ENCODE data around the gene CDH23. TPM values are rescaled to one million over a fixed set of nuclear protein-coding genes. Genes with fewer than 3 reads are reported as not detected.
A peak's percentile ranks its signal among the peaks of the same experiment; 100 is the strongest.

The CDH23 gene
- total RNA-seq, 1 experiment from 2014 or later, result 0.02 TPM

GRCh38 chr10:71762324-71762723, 365.6 kb downstream of the CDH23 start:
- intact Hi-C loops (cut with micrococcal nuclease), result no loop called here
- no peak for DNase-seq (ENCODE audit: unreplicated experiment)
- BruUV-seq (replicated peaks), result no TSS peak
- H3K27ac Mint-ChIP-seq (ENCODE audit: low read depth, unreplicated experiment), result no peak overlapping the region
- TF ChIP-seq CTCF (IDR thresholded peaks at IDR 0.05; ENCODE audit: unreplicated experiment), result no peak
- ChIA-PET CTCF (interaction anchor here (0.6 to 0.8 kb wide), 2 partner anchors 30 to 49 kb away, joined by 3 to 5 read pairs; no protein-coding TSS in a partner anchor), POLR2A (no interaction called here)
- H3K4me3 Mint-ChIP-seq (ENCODE audit: unreplicated experiment), result no peak overlapping the region
- H3K9me3 Mint-ChIP-seq (ENCODE audit: unreplicated experiment), result no peaks in the 10 kb centered on the region
- peaks cover 43% of the 10 kb centered on the region for H3K4me1 Mint-ChIP-seq (ENCODE audit: insufficient read depth, unreplicated experiment)
- no peaks in the 10 kb centered on the region for H3K27me3 Mint-ChIP-seq (ENCODE audit: insufficient read depth, unreplicated experiment)
- H3K36me3 Mint-ChIP-seq (ENCODE audit: insufficient read depth, unreplicated experiment), result no peaks in the 10 kb centered on the region

- CTCF ChIA-PET, result interaction anchor here (0.7 to 1.1 kb wide), 4 partner anchors 10 to 67 kb away, joined by 3 read pairs; no protein-coding TSS in a partner anchor
- H3K4me1 Mint-ChIP-seq (ENCODE audit: insufficient read depth, unreplicated experiment), result peaks cover 47% of the 10 kb centered on the region
- POLR2A ChIA-PET, result interaction anchor here (0.5 to 0.6 kb wide), 3 partner anchors 10 to 87 kb away, joined by 3 read pairs; no protein-coding TSS in a partner anchor
- TF ChIP-seq CTCF (IDR thresholded peaks at IDR 0.05; ENCODE audit: unreplicated experiment), result no peak
- intact Hi-C loops (cut with micrococcal nuclease), result no loop called here
- no peak overlapping the region for H3K4me3 Mint-ChIP-seq (ENCODE audit: unreplicated experiment)
- H3K27ac Mint-ChIP-seq (ENCODE audit: low read depth, unreplicated experiment), result no peak overlapping the region
- no peaks in the 10 kb centered on the region for H3K36me3 Mint-ChIP-seq (ENCODE audit: insufficient read depth, unreplicated experiment)
- H3K27me3 Mint-ChIP-seq (ENCODE audit: insufficient read depth, unreplicated experiment), result no peaks in the 10 kb centered on the region
- no peak for DNase-seq (ENCODE audit: unreplicated experiment)
- H3K9me3 Mint-ChIP-seq (ENCODE audit: unreplicated experiment), result no peaks in the 10 kb centered on the region
- BruUV-seq (replicated peaks), result no TSS peak
Measured at GRCh38 chr10:71763352-71764127, 366.8 kb downstream of the CDH23 start.

- H3K27me3 Mint-ChIP-seq (ENCODE audit: insufficient read depth, unreplicated experiment), result no peaks in the 10 kb centered on the region
- peak; percentile 45 for DNase-seq (ENCODE audit: unreplicated experiment)
- H3K9me3 Mint-ChIP-seq (ENCODE audit: unreplicated experiment), result no peaks in the 10 kb centered on the region
- intact Hi-C loops (cut with micrococcal nuclease), result loop anchor here (5.0 kb wide), 1 partner anchor 38 kb away; no protein-coding TSS in a partner anchor
- TF ChIP-seq CTCF (IDR thresholded peaks at IDR 0.05; ENCODE audit: unreplicated experiment), result no peak
- peak overlapping the region; percentile 95 for H3K27ac Mint-ChIP-seq (ENCODE audit: low read depth, unreplicated experiment)
- CTCF ChIA-PET, result interaction anchor here (0.6 to 1.4 kb wide), 4 partner anchors 8 to 446 kb away, joined by 3 to 5 read pairs (median 4); partner anchors contain the start of genes SLC29A3 and VSIR
- no peak overlapping the region for H3K4me3 Mint-ChIP-seq (ENCODE audit: unreplicated experiment)
- POLR2A ChIA-PET, result no interaction called here
- no peaks in the 10 kb centered on the region for H3K36me3 Mint-ChIP-seq (ENCODE audit: insufficient read depth, unreplicated experiment)
- H3K4me1 Mint-ChIP-seq (ENCODE audit: insufficient read depth, unreplicated experiment), result peaks cover 45% of the 10 kb centered on the region
- no TSS peak for BruUV-seq (replicated peaks)
Measured at GRCh38 chr10:71765176-71765904, 368.6 kb downstream of the CDH23 start.
